Neuronal stem cell (in vitro differentiated cells): ENCODE results near the gene VANGL1.

Experiments used
- DNase-seq: peaks from one replicate; pipeline ENCODE4 v3.0.0-alpha.2; 2013; ENCODE audit warnings: low spot score
- H2AFZ ChIP-seq: one replicate; pipeline ENCODE4 v1.6.1; 2013; ENCODE audit warnings: mild to moderate bottlenecking, low read length, inconsistent platforms
- H2AK5ac ChIP-seq: 2 replicates; pipeline ENCODE4 v1.6.1; 2013; ENCODE audit warnings: low read depth, mild to moderate bottlenecking, inconsistent platforms, low read length, moderate library complexity, mixed read lengths
- H2BK120ac ChIP-seq: 2 replicates; pipeline ENCODE4 v1.6.1; 2013; ENCODE audit warnings: low read depth, mild to moderate bottlenecking, inconsistent platforms, low read length, moderate library complexity, mixed read lengths
- H2BK12ac ChIP-seq: one replicate; pipeline ENCODE4 v1.6.1; 2013; ENCODE audit warnings: low read length, inconsistent platforms
- H2BK15ac ChIP-seq: 2 replicates; pipeline ENCODE4 v1.6.1; 2013; ENCODE audit warnings: mild to moderate bottlenecking, low read length, inconsistent platforms, mixed read lengths
- H2BK5ac ChIP-seq: one replicate; pipeline ENCODE4 v1.6.1; 2013; ENCODE audit warnings: inconsistent platforms, mild to moderate bottlenecking, low read length, moderate library complexity
- H3K14ac ChIP-seq: one replicate; pipeline ENCODE4 v1.6.1; 2013; ENCODE audit warnings: low read length, inconsistent platforms
- H3K18ac ChIP-seq: 2 replicates; pipeline ENCODE4 v1.6.1; 2013; ENCODE audit warnings: low read length, inconsistent platforms
- H3K23ac ChIP-seq: 2 replicates; pipeline ENCODE4 v1.6.1; 2013; ENCODE audit warnings: low read depth, mild to moderate bottlenecking, mixed read lengths, low read length, inconsistent platforms; ENCODE audit not compliant: poor library complexity
- H3K27ac ChIP-seq: replicated peaks from 3 replicates; pipeline ENCODE4 v1.5.1; 2013; ENCODE audit warnings: low read length, inconsistent platforms
- H3K27me3 ChIP-seq, 3 experiments: 2 replicates each; pipeline ENCODE4 v1.6.1; 2013; ENCODE audit warnings: low read length in 3 of 3, mild to moderate bottlenecking in 2 of 3, inconsistent platforms in 1 of 3, low read depth in 1 of 3, mixed read lengths in 1 of 3, moderate library complexity in 1 of 3; ENCODE audit not compliant: control insufficient read depth in 3 of 3, insufficient read depth in 3 of 3
- H3K36me3 ChIP-seq, 2 donors: replicated peaks in 1 of 2; 2 replicates each; pipeline ENCODE4 v1.6.1; 2013; ENCODE audit warnings: low read length in 2 of 2; ENCODE audit not compliant: control insufficient read depth in 2 of 2, insufficient read depth in 2 of 2
- H3K4ac ChIP-seq: 2 replicates; pipeline ENCODE4 v1.6.1; 2013; ENCODE audit warnings: inconsistent platforms, mild to moderate bottlenecking, low read length, moderate library complexity
- H3K4me1 ChIP-seq, 2 donors: 1 replicate in 1 of 2; 2 replicates in 1 of 2; pipeline ENCODE4 v1.6.1; 2013; ENCODE audit warnings: low read length in 2 of 2, low read depth in 1 of 2; ENCODE audit not compliant: control insufficient read depth in 2 of 2, insufficient read depth in 1 of 2
- H3K4me2 ChIP-seq: one replicate; pipeline ENCODE4 v1.6.1; 2013; ENCODE audit warnings: mild to moderate bottlenecking, low read length, inconsistent platforms; ENCODE audit not compliant: insufficient read depth, poor library complexity, severe bottlenecking
- H3K4me3 ChIP-seq, 2 donors: 2 replicates each; pipeline ENCODE4 v1.5.1; 2013; ENCODE audit warnings: low read length in 2 of 2, mild to moderate bottlenecking in 2 of 2, inconsistent platforms in 1 of 2, moderate library complexity in 1 of 2
- H3K79me1 ChIP-seq: one replicate; pipeline ENCODE4 v1.6.1; 2013; ENCODE audit warnings: low read depth, mild to moderate bottlenecking, inconsistent platforms, low read length, moderate library complexity
- H3K9ac ChIP-seq: one replicate; pipeline ENCODE4 v1.6.1; 2013; ENCODE audit warnings: mild to moderate bottlenecking, low read depth, low read length, inconsistent platforms; ENCODE audit not compliant: poor library complexity
- H3K9me3 ChIP-seq, 2 donors: replicated peaks in 1 of 2; 2 replicates each; pipeline versions ENCODE3 to v1.6.1; 2013; ENCODE audit warnings: low read length in 2 of 2, mild to moderate bottlenecking in 2 of 2, inconsistent platforms in 1 of 2, low read depth in 1 of 2, mixed read lengths in 1 of 2, moderate library complexity in 1 of 2; ENCODE audit not compliant: control insufficient read depth in 2 of 2, insufficient read depth in 1 of 2
- H4K8ac ChIP-seq: one replicate; pipeline ENCODE4 v1.6.1; 2013; ENCODE audit warnings: low read depth, mild to moderate bottlenecking, inconsistent platforms, low read length, moderate library complexity
- H4K91ac ChIP-seq: one replicate; pipeline ENCODE4 v1.6.1; 2013; ENCODE audit warnings: low read length, low read depth, mild to moderate bottlenecking, inconsistent platforms; ENCODE audit not compliant: poor library complexity
- WGBS, 2 donors: extraction: QIAGEN DNeasy Blood & Tissue Kit; methylation state at CpG; one replicate each; pipeline ENCODE4 v1.1.7; 2013; ENCODE audit warnings: missing lambda C conversion rate in 2 of 2, mixed read lengths in 1 of 2; ENCODE audit not compliant: insufficient read length in 2 of 2, insufficient replicate concordance in 1 of 2; ENCODE audit errors: extremely low coverage in 2 of 2; 5-methylcytosine and 5-hydroxymethylcytosine counted together

Gene VANGL1

DNA sequence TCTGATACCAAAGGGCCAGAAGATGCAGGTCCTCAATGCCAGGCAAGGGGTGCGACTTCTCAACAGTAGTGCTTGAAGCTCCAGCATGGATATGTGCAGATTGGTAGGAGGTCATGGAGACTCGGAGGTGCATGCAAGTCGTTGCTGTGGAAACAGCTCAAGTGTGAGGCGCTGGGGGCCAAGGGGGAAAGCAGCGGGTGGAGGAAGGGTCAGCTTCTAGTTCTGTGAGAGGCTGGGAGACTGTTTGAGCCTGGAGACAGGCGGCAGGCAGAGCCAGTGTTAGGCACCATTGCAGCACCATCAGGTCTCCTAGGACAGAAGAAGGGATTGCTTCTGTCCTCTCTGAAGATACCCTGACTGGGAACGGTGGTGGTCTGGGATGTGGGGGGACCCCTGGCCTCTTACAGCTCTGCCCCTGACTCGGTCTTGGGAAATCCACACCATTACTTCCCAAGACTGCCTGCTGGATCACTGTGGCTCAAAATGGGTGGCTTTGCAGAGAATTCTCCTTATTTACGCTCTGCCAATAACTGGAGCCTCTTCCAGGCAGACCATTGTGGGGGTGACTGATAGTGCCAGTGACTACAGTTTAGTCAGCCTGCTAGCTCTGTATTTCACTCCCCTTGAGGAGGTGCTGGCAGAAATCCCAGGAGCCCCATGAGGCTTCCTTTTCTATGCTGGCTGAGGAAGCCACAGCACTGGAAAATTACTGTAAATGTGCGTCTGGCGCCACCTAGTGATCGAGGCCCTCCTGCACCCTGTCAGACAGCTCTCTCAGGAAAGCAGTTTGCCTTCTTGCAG lies 46.3 kb upstream of the VANGL1 start:
- no peak overlapping the region for H3K4ac ChIP-seq
- H2BK12ac ChIP-seq = no peak overlapping the region
- no peak overlapping the region for H3K14ac ChIP-seq
- H3K27ac ChIP-seq = no peak overlapping the region
- H4K8ac ChIP-seq = no peak overlapping the region
- peak overlapping the region; percentile 6 for H2AFZ ChIP-seq
- H3K18ac ChIP-seq = peak overlapping the region; percentile 3
- no peak overlapping the region for H4K91ac ChIP-seq
- no peak overlapping the region for H2BK120ac ChIP-seq
- H3K79me1 ChIP-seq = no peaks in the 10 kb centered on the region
- no peak overlapping the region for H3K4me3 ChIP-seq
- no peaks in the 10 kb centered on the region for H3K36me3 ChIP-seq
- DNase-seq = peak; percentile 79
- peaks cover 0 to 2% of the 10 kb centered on the region in 2 donors for H3K4me1 ChIP-seq
- no peak overlapping the region for H2AK5ac ChIP-seq
- no peak overlapping the region for H3K23ac ChIP-seq
- WGBS, 2 donors = no CpG with 5 or more reads among the region's 12 CpGs
- H3K9ac ChIP-seq = no peak overlapping the region
- no peak overlapping the region for H2BK5ac ChIP-seq
- no peaks in the 10 kb centered on the region for H3K9me3 ChIP-seq
- peak overlapping the region; percentile 9 for H2BK15ac ChIP-seq
- H3K4me2 ChIP-seq = no peak overlapping the region
- no peaks in the 10 kb centered on the region for H3K27me3 ChIP-seq

DNA sequence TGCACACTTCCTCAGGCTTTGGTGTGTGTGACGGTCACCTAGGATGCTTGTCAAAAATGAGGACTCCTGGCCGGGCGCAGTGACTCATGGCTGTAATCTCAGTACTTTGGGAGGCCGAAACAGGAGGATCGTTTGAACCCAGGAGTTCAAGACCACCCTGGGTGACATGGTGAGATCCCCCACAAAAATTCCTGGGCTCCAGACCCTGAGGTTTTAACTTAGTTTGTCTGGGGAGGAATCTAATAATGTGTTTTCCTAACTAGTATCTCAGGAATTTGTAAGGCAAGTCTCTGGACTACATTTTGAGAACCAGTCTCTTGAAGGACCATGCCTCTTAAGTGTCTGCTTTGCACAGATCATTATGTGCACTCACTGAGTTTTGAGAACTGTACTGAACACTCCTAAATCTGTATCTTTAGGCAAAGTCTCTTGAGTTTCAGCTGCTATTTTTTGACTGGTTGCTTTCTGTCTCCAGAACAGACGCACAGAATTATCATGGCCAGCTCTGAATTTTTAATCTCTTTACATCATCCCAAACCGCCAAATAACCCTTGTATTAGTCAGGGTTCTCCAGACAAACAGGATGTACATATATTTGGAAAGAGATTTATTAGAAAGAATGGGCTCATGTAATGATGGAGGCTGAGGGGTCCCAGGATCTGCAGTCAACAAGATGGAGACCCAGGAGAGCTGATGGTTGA lies 45.5 kb upstream of the VANGL1 start:
- H3K14ac ChIP-seq = no peak overlapping the region
- no peaks in the 10 kb centered on the region for H3K79me1 ChIP-seq
- no peak overlapping the region for H3K4me2 ChIP-seq
- peaks cover 0 to 2% of the 10 kb centered on the region in 2 donors for H3K4me1 ChIP-seq
- no peak overlapping the region for H4K8ac ChIP-seq
- no peaks in the 10 kb centered on the region for H3K27me3 ChIP-seq
- no peak overlapping the region for H3K18ac ChIP-seq
- H3K23ac ChIP-seq = no peak overlapping the region
- H3K9ac ChIP-seq = no peak overlapping the region
- H3K4me3 ChIP-seq = no peak overlapping the region
- no peak for DNase-seq
- H3K36me3 ChIP-seq = no peaks in the 10 kb centered on the region
- no CpG with 5 or more reads among the region's 7 CpGs for WGBS, 2 donors
- H2BK15ac ChIP-seq = no peak overlapping the region
- H3K4ac ChIP-seq = no peak overlapping the region
- no peak overlapping the region for H2BK5ac ChIP-seq
- H2BK12ac ChIP-seq = no peak overlapping the region
- no peaks in the 10 kb centered on the region for H3K9me3 ChIP-seq
- no peak overlapping the region for H2AFZ ChIP-seq
- H2AK5ac ChIP-seq = no peak overlapping the region
- no peak overlapping the region for H4K91ac ChIP-seq
- H3K27ac ChIP-seq = no peak overlapping the region
- H2BK120ac ChIP-seq = no peak overlapping the region

DNA sequence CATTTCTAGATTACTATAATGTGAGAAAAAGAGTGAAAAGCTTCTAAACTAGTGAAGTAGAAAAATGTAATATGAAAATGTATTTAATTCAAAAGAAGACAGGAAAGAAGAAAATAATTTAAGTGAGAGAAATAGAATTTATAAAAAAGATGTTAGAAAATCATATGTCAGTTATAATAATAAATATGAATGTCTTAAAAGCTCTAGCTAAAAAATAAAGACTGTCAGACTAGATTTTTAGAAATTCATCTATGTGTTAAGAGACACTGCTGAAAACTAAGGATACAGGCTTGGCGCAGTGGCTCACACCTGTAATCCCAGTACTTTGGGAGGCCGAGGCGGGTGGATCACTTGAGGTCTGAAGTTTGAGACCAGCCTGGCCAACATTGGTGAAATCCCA lies 37.3 kb upstream of the VANGL1 start:
- Histone ChIP-seq H3K27ac (no peak overlapping the region), H2BK15ac (no peak overlapping the region), H4K8ac (no peak overlapping the region), H3K9ac (no peak overlapping the region), H3K4me3 (no peak overlapping the region), H3K79me1 (no peaks in the 10 kb centered on the region), H2BK120ac (no peak overlapping the region), H3K4me1 (no peaks in the 10 kb centered on the region), H2AK5ac (no peak overlapping the region), H3K4ac (no peak overlapping the region), H2BK5ac (no peak overlapping the region), H3K27me3 (no peaks in the 10 kb centered on the region), H4K91ac (no peak overlapping the region), H3K18ac (no peak overlapping the region), H3K9me3 (peaks cover 0 to 5% of the 10 kb centered on the region in 2 donors), H2BK12ac (no peak overlapping the region), H3K36me3 (no peaks in the 10 kb centered on the region), H2AFZ (no peak overlapping the region), H3K14ac (no peak overlapping the region), H3K23ac (no peak overlapping the region), H3K4me2 (no peak overlapping the region)
- no peak for DNase-seq
- no CpG with 5 or more reads among the region's 3 CpGs for WGBS, 2 donors

DNA sequence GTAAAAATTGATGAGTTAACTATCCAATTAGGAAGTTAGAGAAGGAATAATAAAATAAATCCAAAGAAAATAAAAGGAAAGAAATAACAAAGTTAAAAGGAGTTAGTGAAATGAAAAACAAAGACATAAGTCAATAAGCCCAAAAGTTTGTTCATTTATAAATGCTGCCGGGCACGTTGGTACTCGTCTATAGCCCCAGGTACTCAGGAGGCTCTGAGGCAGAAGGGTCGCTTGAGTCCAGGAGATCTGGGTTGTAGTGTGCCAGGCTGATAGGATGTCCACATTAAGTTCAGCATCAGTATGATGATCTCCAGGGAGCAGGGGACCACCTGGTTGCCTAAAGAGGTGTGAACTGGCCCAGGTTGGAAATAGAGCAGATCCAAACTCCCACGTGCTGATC lies 35.5 kb upstream of the VANGL1 start:
- Histone ChIP-seq H3K4me1 (no peaks in the 10 kb centered on the region), H3K4me3 (no peak overlapping the region), H2BK15ac (no peak overlapping the region), H2AFZ (no peak overlapping the region), H2AK5ac (no peak overlapping the region), H2BK5ac (no peak overlapping the region), H3K27me3 (no peaks in the 10 kb centered on the region), H3K23ac (no peak overlapping the region), H3K27ac (no peak overlapping the region), H3K4ac (no peak overlapping the region), H3K14ac (no peak overlapping the region), H2BK12ac (no peak overlapping the region), H4K91ac (no peak overlapping the region), H3K9ac (no peak overlapping the region), H4K8ac (no peak overlapping the region), H3K36me3 (no peaks in the 10 kb centered on the region), H2BK120ac (no peak overlapping the region), H3K79me1 (no peaks in the 10 kb centered on the region), H3K4me2 (no peak overlapping the region), H3K18ac (no peak overlapping the region), H3K9me3 (peaks cover 0 to 5% of the 10 kb centered on the region in 2 donors)
- WGBS, 2 donors = no CpG with 5 or more reads among the region's 5 CpGs
- no peak for DNase-seq
